NCI-H187 (cell line): ENCODE data around the gene ZEB2.
"Not testable (repeated sequence)": the region's sequence is repeated elsewhere in the genome, so short reads cannot be mapped to it uniquely, and the experiment has no call there.

Experiments used
- DNase-seq, 2 experiments: peaks; one replicate each; lab custom pipeline; 2025; lab: John Stamatoyannopoulos, UW

Gene ZEB2

GRCh38 chr2:144383571-144384100 is 136.3 kb downstream of the ZEB2 start:
- DNase-seq = no peak

DNA sequence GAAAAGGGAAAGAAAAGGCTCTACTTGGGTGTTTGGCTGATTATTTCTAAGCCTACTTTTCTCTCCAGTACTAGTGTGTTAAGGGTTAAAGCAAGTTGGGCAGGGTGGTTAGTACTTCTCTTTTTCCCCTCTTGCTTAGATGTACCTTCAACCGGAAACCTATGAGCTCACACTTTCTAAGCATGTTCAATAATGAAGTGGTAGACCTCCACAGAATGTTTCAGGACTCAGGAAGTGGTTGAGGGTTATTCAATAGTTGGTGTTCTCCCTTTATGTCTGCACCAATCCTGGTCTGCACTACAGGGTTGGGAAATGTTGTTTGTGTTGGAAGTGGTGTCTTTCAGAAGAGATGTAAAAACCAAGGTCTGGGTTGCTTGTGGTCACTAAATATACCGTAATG is 137.1 kb downstream of the ZEB2 start:
- no peak for DNase-seq

DNA sequence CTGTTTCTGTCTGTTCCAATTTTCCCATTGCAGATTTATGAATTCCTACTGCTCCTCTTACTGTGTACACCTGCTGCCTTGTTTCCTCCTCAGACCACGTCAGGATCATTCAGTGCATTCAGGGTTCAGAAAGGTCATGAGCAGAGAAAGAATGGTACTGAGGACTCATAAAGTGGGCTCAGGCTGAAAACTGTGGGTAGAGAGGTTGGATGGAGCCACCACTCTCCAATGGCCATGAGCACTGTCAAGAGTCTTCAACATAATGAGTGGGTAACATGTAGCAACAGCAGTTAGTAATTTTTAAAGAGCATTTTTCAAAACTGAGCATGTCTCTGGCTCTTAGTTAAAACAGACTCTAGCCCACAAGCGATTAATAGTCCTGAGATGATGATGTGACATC is 138.2 kb downstream of the ZEB2 start:
- DNase-seq = no peak

DNA sequence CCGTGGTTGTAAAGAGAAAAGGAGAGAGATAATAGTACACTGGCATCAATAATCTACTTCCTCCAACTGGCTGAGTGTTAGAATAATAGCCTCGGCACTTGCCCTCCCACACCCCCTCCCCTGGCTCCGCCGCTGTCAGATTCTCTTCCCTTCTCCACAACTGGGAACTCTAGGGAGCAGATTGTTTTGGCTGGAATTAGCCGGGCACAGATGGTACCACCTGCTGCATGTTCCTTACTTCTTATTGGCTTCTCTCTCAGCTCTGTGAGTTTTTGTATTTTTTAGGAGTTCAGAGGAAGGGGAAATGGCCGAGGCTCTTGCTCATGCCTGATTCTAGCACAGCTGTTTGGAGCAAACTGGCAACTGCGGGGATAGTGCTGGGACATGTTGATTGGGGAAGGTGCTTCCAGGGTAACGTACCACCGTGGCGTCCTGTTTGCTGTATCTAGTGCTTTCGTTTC is 140.0 kb downstream of the ZEB2 start:
- DNase-seq = no peak

- no peak for DNase-seq
Observed at GRCh38 chr2:144378551-144378950, 141.4 kb downstream of the ZEB2 start.

DNA sequence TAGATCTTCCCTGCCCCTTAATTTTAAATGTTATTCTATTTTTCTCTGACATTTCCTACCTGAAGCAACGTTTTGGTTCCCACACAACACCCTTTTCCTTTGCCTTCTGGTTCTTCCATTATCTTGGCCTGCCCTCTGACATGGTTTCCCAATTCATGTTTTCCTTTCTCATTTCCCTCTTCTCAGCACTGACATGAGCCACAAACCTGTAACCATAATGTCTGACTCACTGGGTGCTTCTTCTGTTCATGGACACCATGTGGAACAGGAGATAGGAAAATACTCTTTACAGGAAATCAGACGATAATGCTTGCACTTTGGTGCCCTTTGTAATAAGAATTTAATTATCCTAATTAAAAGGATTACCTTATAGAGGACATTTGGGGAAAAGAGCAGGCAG is 142.0 kb downstream of the ZEB2 start:
- no peak for DNase-seq

GRCh38 chr2:144376926-144377325 is 143.0 kb downstream of the ZEB2 start:
- no peak for DNase-seq

- no peak for DNase-seq
Observed at GRCh38 chr2:144376460-144376859, 143.5 kb downstream of the ZEB2 start.

- DNase-seq = no peak
Observed at GRCh38 chr2:144374163-144374661, 145.7 kb downstream of the ZEB2 start.

GRCh38 chr2:144372410-144373080 is 147.4 kb downstream of the ZEB2 start:
- no peak for DNase-seq

- DNase-seq = no peak
Observed at GRCh38 chr2:144370937-144371584, 148.9 kb downstream of the ZEB2 start.

DNA sequence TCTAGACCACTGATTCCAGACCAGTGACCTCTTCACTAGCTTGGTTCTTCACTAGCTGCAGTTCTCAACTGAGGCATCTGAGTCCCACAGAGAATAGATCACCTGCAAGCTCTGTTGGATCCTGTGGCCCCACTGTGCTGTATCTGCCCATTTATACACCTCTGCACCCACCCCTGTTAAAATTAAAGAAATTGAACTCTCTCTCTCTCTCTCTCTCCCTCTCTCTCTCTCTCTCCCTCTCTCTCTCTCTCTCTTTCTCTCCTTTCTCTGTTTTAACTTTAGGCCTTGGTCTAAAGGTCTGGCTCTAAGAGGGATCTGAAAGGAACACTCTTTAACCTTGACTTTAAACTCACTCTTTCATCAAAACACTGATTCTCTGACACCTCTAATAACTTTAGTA is 150.5 kb downstream of the ZEB2 start:
- no peak for DNase-seq

- no peak for DNase-seq
Observed at GRCh38 chr2:144366825-144367429, 153.0 kb downstream of the ZEB2 start.

- DNase-seq = no peak
Observed at GRCh38 chr2:144364944-144365738, 154.8 kb downstream of the ZEB2 start.

DNA sequence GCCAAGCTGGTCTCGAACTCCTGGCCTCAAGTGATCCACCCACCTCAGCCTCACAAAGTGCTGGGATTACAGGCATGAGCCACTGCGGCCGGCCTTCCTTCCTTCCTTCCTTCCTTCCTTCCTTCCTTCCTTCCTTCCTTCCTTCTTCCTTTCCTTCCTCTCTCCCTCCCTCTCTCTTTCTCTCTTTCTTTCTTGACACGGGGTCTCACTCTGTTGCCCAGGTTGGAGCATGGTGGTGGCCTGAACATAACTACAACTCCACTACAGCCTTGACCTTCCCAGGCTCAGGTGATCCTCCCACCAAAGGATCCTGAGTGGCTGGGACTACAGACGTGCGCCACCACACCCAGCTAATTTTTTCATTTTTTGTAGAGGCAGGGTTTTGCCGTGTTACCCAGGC is 155.7 kb downstream of the ZEB2 start:
- DNase-seq = not testable (repeated sequence)

- no peak for DNase-seq
Observed at GRCh38 chr2:144362401-144362800, 157.5 kb downstream of the ZEB2 start.

GRCh38 chr2:144361742-144362141 is 158.2 kb downstream of the ZEB2 start:
- no peak for DNase-seq

DNA sequence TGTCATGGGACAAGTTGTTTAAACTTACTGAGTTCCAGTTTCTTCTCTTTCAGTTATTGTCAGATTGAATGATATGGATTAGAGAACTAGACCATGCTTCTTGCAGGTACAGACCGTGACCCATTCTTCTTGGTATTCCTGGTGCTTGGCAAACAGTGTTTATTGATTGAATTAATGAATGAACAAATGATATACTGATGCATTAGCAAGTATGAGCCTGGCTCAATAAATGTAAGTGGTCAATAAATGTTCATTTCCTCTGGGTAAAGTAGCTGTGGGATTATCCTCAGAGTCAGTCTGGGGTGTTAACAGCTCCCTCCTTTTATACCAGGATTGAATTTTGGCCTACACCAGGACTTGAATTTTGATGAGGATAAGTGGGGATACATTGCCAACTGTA is 160.2 kb downstream of the ZEB2 start:
- no peak for DNase-seq

DNA sequence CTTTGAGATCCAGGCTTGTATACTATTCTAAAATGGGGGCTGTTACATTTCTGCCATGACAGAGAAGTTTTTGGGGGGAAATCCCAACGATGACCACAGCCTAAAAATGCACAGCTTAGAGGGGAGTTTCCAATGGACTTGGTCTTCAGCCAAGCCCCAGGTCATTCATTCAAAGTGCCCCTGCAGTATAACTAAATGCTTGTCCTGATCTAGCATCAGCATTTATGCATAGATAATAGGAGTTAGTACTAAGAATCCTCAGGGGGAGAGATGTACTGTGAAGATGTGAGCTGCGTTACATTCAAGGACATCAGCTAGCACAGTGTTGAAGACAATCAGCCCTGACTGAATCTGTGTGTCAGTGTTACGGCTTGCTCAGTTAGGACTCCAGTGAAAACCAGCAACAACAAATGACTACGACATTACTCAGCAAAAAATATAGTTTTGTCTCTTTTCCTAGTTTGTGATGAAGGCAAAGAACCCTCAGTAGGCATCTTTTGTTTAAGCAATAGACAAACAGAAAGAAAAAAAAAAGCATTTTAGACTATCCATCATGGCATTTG is 160.9 kb downstream of the ZEB2 start:
- DNase-seq = no peak

DNA sequence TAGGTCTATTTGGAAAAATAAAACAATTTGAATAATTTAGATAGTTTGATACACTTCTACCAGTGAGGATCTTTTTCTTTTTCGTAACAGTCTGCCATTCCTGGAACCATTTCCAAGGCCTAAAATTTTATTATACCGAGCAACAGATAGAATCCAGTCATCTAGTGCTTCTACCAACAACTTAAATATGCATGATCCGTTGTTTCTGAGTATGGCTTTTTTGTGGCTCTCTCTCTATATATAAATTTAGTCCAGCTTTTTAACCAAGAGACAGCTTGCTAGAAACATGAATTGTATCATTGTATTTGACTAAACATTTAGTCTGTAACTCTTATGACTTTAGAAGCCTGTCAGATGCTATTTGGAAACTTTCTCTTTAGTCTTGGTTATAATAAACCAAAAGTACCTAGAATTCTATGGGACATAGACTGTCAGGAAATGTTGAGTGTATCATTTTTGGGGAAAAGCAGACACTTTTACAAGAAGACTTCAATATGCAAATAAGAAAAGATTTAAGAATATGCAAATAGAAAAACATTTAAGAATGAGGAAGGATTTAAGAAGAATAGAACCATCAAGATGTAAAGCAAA is 161.4 kb downstream of the ZEB2 start:
- no peak for DNase-seq

GRCh38 chr2:144357623-144358373 is 162.1 kb downstream of the ZEB2 start:
- no peak for DNase-seq
